ENCODE results near the gene TSSC4. TPM values are rescaled to one million over a fixed set of nuclear protein-coding genes. Genes with fewer than 3 reads are reported as not detected.
"Not testable (repeated sequence)": the region's sequence is repeated elsewhere in the genome, so short reads cannot be mapped to it uniquely, and the experiment has no call there.

Gene TSSC4
- total RNA-seq, 4 donors from 2014 or later, result 24.2 to 35.5 (median 29.6) TPM

DNA sequence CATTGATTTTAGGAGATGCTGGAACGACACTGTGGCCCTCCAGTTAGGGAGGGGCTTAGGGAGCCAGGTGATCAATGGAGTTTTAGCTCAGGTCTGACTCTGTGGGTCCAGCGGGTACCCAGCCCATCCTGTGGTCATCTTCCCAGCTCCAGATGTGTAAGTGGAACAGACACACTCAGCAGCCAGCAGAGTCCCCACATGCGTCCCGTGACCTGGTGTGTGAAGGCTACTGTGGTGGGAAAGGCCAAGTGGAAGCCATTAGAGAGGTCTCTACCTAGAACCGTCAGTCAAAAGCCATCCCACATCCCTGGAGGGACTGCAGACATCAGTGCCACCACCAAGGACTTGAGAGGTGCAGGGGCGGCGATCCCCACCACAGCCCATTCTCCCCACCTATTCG is 43.3 kb upstream of the TSSC4 start:
- no peak overlapping the region for H3K4me3 ChIP-seq
- H3K27ac ChIP-seq, result no peak overlapping the region
- TF ChIP-seq POLR2A (IDR thresholded peaks at IDR 0.05), result no peak
- TF ChIP-seq, protein P1, sequence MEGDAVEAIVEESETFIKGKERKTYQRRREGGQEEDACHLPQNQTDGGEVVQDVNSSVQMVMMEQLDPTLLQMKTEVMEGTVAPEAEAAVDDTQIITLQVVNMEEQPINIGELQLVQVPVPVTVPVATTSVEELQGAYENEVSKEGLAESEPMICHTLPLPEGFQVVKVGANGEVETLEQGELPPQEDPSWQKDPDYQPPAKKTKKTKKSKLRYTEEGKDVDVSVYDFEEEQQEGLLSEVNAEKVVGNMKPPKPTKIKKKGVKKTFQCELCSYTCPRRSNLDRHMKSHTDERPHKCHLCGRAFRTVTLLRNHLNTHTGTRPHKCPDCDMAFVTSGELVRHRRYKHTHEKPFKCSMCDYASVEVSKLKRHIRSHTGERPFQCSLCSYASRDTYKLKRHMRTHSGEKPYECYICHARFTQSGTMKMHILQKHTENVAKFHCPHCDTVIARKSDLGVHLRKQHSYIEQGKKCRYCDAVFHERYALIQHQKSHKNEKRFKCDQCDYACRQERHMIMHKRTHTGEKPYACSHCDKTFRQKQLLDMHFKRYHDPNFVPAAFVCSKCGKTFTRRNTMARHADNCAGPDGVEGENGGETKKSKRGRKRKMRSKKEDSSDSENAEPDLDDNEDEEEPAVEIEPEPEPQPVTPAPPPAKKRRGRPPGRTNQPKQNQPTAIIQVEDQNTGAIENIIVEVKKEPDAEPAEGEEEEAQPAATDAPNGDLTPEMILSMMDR (IDR thresholded peaks at IDR 0.05), result no peak
- intact Hi-C loops (cut with DNase I), result no loop called here
- WGBS, 2 donors, result 50 to 61% methylated on average over 4 of the region's 8 CpGs
- no peak for DNase-seq
- no peaks in the 10 kb centered on the region for H3K4me1 ChIP-seq
- H3K27me3 ChIP-seq, result peaks cover 0 to 15% (median 0%) of the 10 kb centered on the region in 4 donors
- H3K36me3 ChIP-seq, result no peaks in the 10 kb centered on the region
- H3K9me3 ChIP-seq, result no peaks in the 10 kb centered on the region

DNA sequence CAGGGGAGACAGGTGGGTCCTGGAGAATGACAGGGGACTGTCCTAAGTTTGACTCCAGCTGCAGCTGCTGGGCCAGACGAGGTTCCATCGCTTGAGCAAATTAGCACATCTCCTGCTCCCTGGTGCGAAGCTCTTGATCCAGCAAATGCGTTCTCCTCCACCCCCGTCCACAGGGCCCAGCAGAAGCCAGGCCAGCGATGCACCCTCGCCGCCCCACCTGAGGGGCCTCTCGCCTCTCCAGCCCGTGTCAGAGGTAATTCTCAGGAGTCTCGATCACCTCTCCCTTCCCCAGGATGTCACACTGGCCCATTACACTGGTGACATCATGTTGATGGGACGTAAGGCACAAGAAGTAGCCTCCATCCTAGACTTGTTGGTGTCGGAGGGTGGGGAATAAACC is 42.9 kb upstream of the TSSC4 start:
- H3K9me3 ChIP-seq; H3K4me1 ChIP-seq; H3K36me3 ChIP-seq; H3K27ac ChIP-seq; intact Hi-C loops (cut with DNase I); DNase-seq; H3K4me3 ChIP-seq: not testable (repeated sequence)
- WGBS, 2 donors, result 96 to 100% methylated on average over 1 to 9 of the region's 13 CpGs
- peaks cover 0 to 15% (median 0%) of the 10 kb centered on the region in 4 donors for H3K27me3 ChIP-seq

DNA sequence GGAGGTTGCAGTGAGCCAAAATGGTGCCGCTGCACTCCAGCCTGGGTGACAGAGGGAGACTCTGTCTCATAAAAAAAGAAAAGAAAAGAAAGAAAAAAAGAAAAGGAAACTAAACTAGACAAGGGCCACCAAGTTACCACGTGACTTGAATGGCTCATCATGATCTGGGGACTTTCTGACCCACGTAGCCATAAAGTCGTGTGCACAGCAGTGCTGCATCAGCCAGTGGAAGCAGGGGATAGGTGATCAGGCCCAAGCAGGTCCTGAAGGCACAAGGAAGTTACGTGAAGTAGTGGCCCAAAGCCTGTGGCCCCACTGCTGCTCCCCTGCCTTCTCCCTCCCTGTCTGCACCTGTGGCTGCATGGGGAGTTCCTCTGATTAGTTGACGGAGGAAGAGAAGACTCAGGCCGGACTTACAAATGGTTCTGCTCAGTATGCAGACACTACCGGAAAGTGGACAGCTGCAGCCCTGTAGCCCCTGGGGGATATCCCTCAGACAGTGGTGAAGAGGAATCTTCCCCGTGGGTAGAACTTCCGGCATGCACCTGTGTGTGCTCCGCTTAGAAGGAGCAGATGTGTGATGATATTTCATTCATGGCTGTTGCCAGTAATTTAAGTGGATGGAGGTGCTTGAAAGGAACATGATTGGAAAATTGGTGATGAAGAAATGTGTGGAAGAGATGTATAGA is 41.7 kb upstream of the TSSC4 start:
- Histone ChIP-seq H3K4me3 (no peak overlapping the region), H3K36me3 (no peaks in the 10 kb centered on the region), H3K27me3 (peaks cover 0 to 12% (median 0%) of the 10 kb centered on the region in 4 donors), H3K27ac (no peak overlapping the region), H3K4me1 (no peaks in the 10 kb centered on the region), H3K9me3 (no peaks in the 10 kb centered on the region)
- no peak for DNase-seq
- 78 to 85% methylated on average over 8 to 9 of the region's 11 CpGs for WGBS, 2 donors
- no peak for TF ChIP-seq POLR2A (IDR thresholded peaks at IDR 0.05)
- TF ChIP-seq, protein P1 (IDR thresholded peaks at IDR 0.05), result no peak
- intact Hi-C loops (cut with DNase I), result no loop called here

DNA sequence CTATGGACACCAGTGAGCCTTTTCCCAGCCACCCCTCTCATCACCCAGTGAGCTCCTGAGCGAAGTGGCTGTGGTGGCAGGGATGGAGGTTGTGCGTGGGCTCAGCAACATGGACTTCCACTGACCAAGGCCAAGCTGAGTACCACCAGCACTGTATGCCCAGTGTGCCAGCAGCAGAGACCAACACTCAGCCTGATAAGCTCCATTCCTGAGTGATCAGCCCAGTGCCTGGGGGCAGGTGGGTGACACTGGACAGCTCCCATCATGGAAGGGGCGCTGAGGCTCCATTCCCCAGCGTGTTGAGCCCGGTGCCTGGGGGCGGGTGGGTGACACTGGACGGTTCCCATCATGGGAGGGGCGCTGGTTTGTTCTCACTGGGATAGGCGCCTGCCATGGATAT is 41.0 kb upstream of the TSSC4 start:
- no peak for TF ChIP-seq POLR2A (IDR thresholded peaks at IDR 0.05)
- TF ChIP-seq, protein P1 (IDR thresholded peaks at IDR 0.05), result no peak
- Histone ChIP-seq H3K4me1 (no peaks in the 10 kb centered on the region), H3K27me3 (peaks cover 0 to 9% (median 0%) of the 10 kb centered on the region in 4 donors), H3K27ac (no peak overlapping the region), H3K4me3 (no peak overlapping the region), H3K9me3 (no peaks in the 10 kb centered on the region), H3K36me3 (no peaks in the 10 kb centered on the region)
- no peak for DNase-seq
- WGBS, 2 donors, result 83 to 91% methylated on average over 2 to 3 of the region's 9 CpGs
- intact Hi-C loops (cut with DNase I), result no loop called here

DNA sequence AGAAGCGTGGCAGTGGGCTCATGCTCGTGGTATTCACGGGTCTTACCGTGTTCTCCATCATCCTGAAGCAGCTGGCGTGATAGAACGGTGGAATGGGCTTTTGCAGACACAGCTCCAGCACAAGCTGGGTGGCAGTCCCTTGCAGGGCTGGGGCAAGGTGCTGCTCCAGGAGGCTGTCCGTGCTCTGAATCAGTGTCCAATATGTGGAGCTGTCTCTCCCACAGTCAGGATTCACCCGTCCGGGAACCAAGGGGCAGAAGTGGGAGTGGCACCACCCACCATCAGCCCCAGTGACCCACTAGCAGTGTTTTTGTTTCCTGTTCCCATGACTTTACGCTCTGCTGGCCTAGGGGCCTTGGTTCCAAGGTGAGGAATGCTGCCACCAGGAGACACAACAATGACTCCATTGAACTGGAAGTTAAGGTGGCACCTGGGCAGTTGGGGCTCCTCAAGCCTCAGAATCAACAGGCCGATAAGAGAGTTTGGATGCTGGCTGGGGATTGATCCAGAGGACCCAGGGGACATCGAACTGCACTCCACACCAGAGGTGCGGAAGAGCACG is 40.4 kb upstream of the TSSC4 start:
- 80 to 81% methylated on average over 3 to 8 of the region's 14 CpGs for WGBS, 2 donors
- no peak for DNase-seq

More for the DNA sequence above, 40.4 kb upstream of the TSSC4 start:
- no peaks in the 10 kb centered on the region for H3K4me1 ChIP-seq
- H3K9me3 ChIP-seq, result no peaks in the 10 kb centered on the region
- peaks cover 0 to 15% (median 0%) of the 10 kb centered on the region in 4 donors for H3K27me3 ChIP-seq
- no peak overlapping the region for H3K27ac ChIP-seq
- H3K4me3 ChIP-seq, result no peak overlapping the region
- intact Hi-C loops (cut with DNase I), result no loop called here
- TF ChIP-seq POLR2A (IDR thresholded peaks at IDR 0.05), result no peak
- TF ChIP-seq, protein P1 (IDR thresholded peaks at IDR 0.05), result no peak
- H3K36me3 ChIP-seq, result no peaks in the 10 kb centered on the region
